Measurements from ENCODE around the gene MYO9B.

GRCh38 chr19:17170538-17171297 is 95.1 kb downstream of the MYO9B start:
- TF ChIP-seq CTCF (IDR thresholded peaks at IDR 0.05; ENCODE audit: low read depth, low read length) (no peak), EZH2phosphoT487 (IDR thresholded peaks at IDR 0.05; ENCODE audit: low read depth) (no peak)

Data from OCI-LY3 (cell line).